Stimulated activated naive CD4-positive, alpha-beta T cell treated with Interleukin-2 at 50 U/mL for 16 hours (primary cell): ENCODE measurements around the gene CEBPZOS.

Experiments used
- DNase-seq: peaks from one replicate; lab custom pipeline; 2025; lab: John Stamatoyannopoulos, UW

CEBPZOS gene

GRCh38 chr2:37196320-37197195 lies at the start of gene CEBPZOS:
TSS of gene CEBPZOS (plus strand) at chr2:37196496. CDS start at chr2:37199705, 3,209 bp downstream.
- DNase-seq = peak; percentile 80

DNA sequence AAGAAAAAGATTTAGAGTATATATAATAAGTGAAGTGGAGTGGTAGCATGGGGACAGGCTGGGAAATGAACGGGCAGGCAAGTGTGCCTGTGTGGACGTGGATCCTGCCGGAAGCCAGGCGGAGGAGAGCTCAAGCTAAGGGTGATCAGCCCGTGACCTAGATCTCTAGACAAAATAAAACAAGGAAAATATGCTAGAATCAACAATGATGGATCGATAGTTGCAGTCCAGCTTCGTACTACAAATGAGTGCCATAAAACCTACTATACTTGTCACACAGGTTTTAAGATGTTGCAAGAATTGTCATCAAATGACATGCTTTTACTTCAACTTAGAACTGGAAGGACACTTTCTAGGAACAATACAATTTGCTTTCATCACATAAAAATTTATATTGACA lies 48.0 kb upstream of the CEBPZOS start:
- no peak for DNase-seq

- no peak for DNase-seq
Measured at GRCh38 chr2:37149626-37150322, 46.5 kb upstream of the CEBPZOS start.

- no peak for DNase-seq
Measured at GRCh38 chr2:37153224-37153623, 43.1 kb upstream of the CEBPZOS start.

DNA sequence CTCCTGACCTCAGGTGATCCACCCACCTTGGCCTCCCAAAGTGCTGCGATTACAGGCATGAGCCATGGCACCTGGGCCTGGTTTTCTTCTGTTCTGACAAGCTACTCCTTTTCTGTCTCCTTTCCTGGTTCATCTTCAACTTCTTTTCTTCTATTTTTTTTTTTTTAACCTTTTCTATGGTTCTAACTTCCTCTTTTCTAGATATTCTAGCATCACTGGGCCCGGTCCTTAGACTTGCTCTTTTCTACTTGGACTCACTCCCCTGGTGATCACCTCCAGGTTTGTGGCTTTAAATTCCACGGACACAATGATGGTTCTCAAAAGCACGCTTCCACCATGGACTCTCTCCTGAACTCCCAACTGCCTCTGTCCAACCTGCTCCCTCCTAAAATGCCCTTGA lies 41.5 kb upstream of the CEBPZOS start:
- no peak for DNase-seq

DNA sequence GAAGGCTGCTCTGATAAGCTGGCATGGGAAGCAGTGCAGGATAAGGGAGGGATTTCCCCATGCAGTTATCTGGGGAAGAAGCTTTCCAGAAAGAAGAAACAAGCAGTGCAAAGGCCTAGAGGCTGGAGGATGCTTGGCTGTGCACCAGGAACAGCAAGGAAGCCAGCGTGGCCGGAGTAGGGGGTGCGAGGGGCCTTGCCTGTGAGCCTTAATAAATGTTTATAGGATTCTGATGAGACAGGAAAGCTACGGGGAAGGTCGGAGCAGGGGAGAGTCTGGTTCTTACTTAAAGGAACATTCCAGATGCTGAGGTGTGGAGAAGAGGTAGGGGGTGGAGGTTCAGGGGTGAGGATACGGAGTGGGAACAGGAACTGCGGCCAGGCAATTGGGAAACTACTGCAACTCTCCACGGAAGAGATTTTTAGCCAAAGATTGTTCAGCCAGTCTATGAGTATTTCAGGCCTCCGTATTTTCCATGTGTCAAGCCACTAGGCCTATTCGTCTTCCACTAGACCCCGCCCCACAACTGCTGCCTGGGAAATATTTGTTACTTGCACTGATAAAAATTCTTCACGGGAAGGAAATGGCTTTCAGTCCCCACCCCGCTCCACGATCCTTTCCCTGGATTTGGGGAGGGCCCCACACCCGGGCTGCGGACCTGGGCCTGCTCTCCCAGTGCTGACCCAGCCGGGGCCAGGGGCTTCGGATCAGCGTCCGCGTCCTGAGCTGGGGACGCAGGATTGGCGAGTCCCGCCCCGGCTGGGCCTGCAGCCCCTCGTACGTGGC lies 40.0 kb upstream of the CEBPZOS start:
- DNase-seq = peak; percentile 20

DNA sequence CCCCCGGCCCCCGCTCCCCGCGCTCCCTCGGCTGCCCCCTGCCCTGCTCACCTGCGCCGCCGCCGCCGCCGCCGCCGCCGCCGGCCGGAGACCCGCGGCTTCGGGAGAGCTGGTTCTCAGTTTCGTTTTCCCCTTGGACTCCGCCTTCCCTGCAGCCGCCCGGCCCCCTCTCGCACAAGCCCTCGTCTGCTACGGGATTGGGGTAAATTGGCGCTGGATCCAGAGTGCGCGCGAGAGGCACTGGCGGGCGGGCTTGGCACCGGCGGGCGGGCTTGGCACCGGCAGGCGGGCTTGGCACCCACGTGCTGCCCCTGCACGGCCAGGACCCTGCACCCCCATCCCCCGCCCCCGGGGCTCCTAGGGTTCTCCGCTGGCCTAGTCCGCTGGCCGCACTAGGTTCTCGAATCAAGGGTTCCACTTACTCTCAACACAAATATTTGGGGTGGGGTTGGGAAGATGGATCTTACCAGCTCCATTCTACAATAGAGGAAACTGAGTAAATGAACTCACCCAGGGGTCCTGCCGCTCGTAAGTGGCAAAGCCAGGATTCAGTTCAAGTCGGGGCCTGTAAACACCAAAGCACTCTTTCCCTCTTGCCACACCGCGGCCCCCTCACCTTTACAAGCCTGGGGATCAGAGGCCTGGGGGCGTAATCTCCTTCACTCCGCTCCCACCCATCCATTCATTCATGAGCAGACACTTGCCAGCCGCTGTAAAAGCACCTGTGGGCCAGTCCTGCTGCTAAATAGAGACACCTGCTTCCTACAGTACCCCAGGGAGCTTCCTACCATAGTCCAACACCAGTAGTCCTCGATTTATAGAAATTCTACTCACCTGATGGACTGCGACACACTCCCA lies 39.2 kb upstream of the CEBPZOS start, which contains the start of gene EIF2AK2:
EIF2AK2 (minus strand) TSS at position 124 of the 858 bp plus-strand sequence. CDS start 9,174 bp downstream, outside the sequence.
- peak; percentile 77 for DNase-seq

- no peak for DNase-seq
Measured at GRCh38 chr2:37164757-37165156, 31.5 kb upstream of the CEBPZOS start.

DNA sequence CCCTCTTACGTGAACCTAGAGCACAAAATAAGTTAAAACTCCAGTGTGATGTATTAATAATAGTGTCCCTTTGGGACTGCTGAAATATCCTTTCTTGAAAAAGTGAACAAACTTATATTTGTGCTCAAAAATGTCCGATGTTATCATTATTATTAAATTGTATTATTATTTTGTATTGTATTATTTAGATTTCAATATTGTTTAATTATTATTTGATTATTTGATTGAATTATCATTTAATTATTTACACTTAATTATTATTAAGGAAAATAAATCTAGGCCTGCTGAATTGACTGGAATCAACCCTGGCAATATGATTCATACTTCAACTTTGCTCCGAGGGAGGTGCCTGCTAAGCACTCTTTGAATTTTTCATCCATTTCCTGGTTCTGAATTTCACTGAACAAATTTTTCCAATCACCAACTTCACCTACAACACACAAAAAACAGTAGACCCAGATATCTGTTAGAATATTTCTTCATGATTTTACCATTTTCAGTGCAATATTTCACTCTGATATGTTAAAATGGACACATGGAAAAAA lies 28.6 kb upstream of the CEBPZOS start:
- DNase-seq = no peak

GRCh38 chr2:37168217-37168981 lies 27.9 kb upstream of the CEBPZOS start:
- DNase-seq = peak; percentile 3

- no peak for DNase-seq
Measured at GRCh38 chr2:37171624-37171950, 24.7 kb upstream of the CEBPZOS start.

- DNase-seq = no peak
Measured at GRCh38 chr2:37173741-37174140, 22.6 kb upstream of the CEBPZOS start.

- DNase-seq = no peak
Measured at GRCh38 chr2:37180006-37180639, 16.2 kb upstream of the CEBPZOS start.

DNA sequence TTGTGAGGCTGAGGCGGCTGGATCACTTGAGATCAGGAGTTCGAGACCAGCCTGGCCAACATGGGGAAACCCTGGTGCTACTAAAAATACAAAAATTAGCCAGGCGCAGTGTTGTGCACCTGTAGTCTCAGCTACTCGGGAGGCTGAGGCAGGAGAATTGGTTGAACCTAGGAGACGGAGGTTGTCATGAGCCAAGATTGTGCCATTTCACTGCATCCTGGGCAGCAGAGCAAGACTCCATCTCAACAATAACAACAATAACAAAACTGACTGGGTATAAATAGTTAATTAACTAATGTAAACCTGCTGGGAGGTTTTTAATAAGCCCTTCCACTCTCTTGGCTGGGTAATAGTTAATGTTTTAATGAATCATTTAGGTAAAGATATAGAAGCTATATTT lies 15.7 kb upstream of the CEBPZOS start:
- no peak for DNase-seq

DNA sequence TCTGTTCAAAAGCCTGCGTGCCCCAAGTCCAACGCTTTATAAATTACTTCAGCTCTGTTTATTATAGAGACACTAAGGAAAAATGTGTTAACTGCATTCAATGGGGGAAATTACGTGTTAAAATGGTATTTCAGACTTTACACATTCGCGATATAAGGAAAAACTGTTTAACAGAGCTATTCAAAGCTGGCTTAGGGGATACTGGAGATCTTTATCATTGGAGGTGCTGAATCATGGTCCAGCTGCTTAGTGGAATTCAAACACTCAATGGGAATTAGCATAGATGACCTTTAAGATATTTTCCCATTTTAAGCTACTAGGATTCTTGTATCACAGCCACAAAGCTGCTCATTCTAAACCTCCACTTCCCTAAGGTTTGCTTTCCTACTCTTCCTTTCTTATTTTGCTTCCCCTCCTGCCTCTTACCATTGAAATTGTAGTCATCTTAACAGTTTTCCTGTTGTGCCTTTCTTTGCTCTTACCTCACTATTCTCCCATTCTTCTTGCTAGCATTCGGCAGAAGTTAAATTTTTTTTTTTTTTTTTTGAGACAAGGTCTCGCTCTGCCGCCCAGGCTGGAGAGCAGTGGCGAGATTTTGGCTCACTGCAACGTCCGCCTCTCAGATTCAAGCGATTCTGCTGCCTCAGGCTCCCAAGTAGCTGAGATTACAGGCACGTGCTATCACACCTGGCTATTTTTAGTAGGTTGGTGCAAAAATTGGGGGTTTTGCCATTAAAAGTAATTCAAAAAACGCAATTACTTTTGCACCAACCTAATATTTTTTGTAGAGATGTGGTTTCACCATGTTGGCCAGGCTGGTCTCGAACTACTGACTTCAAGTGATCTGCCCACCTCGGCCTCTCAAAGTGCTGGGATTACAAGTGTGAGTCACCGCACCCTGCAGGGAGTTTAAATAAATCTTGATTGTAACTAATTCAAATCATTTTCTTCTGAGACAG lies 14.3 kb upstream of the CEBPZOS start:
- no peak for DNase-seq

- no peak for DNase-seq
Measured at GRCh38 chr2:37188570-37188969, 7.7 kb upstream of the CEBPZOS start, which contains the start of gene SULT6B1. TSS of gene SULT6B1 (minus strand) at chr2:37188670. CDS start at chr2:37188640, 30 bp downstream.

DNA sequence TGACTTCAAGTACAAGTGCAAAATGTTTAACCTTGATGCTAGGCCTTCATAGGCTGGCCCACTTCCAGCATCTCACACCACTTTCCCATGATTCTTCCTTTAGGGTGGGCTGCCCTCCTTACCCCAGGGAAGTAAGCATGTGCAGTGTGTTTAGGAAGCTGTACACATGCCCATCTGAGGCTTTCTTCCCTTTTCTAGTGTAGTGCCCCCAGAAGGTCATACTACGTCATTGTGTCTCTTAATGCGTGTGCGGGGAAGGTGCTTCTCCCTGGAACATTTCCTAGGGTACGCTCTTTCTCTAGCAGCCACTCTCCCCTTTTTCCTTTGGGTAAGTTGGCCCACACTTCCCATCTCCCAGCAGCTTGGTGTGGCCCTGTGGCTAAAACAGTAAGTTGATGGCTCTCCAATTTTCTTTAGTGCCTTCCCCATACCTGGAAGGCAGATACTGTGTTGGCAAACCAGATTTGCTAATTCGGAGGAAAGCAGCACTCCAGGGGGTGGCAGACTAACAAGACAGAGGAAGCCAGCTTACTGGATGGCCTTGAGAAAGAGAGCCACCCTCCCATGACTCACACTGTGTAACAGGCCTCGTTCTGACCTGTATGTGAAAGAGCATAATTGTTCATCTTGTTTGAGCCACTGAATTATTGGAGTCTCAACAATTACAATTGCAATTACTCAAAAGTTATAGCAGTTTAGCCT lies 6.7 kb upstream of the CEBPZOS start:
- DNase-seq = no peak

DNA sequence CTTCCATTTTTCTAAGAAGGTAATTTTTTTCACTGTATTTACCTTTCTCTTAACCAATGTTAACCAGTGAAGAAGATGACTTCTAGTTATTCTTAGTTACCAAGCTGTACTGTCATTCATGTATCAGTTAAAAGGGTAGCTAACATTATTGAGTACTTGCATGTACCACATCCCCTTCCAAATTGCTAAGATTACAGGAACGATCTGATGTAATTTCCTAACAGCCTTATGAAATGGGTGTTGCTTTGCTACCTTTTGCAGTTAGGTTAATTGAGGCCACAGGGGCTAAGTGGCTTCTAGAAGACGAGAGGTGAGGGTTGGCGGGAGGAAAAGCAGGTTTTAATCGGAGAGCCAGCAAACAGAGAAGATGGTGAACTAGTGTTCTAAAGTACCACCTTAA lies 6.0 kb upstream of the CEBPZOS start:
- no peak for DNase-seq
